GM10266 (cell line): ENCODE measurements around the gene ITGB3BP.
"Not testable (repeated sequence)": the region's sequence is repeated elsewhere in the genome, so short reads cannot be mapped to it uniquely, and the experiment has no call there.

Experiments used
- DNase-seq: peaks from one replicate; pipeline ENCODE4 v3.0.0; 2012; ENCODE audit errors: extremely low spot score
- TF ChIP-seq, protein P1 (sequence below): IDR thresholded peaks from 2 replicates; pipeline ENCODE4 v1.5.1; 2012; ENCODE audit warnings: mild to moderate bottlenecking, low read depth; ENCODE audit not compliant: control insufficient read depth, insufficient read depth; ENCODE audit errors: missing control alignments

Gene ITGB3BP

DNA sequence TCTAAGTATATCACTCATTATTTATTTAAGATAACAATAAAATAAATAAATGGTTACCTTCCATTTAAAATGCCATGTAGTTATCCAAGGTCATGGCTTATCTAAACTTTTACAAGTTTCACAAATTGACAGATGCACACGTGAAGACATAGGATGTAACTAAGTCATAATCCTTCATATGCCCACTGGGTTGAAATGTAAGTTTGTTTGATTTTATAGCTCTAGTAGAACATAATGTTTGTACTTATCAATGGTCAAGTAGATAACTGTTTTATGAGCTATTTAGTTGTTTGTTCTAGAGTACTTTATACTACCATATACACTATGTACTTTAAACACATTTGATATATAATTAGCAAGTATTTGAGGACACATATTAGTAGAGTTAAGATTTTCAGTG lies 43.0 kb downstream of the ITGB3BP start:
- no peak for DNase-seq

DNA sequence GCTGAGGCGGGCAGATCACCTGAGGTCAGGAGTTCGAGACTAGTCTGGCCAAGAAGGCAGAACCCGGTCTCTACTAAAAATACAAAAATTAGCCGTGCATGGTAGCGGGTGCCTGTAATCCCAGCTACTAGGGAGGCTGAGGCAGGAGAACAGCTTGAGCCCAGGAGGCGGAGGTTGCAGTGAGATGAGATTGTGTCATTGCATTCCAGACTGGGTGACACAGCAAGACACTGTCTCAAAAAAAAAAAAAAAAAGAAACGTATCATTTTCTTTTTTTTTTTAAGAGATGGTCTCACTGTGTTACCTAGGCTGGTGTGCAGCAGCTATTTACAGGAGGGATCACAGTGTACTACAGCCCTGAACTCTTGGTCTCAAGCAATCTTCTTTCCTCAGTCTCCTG lies 47.3 kb downstream of the ITGB3BP start:
- TF ChIP-seq, protein P1, sequence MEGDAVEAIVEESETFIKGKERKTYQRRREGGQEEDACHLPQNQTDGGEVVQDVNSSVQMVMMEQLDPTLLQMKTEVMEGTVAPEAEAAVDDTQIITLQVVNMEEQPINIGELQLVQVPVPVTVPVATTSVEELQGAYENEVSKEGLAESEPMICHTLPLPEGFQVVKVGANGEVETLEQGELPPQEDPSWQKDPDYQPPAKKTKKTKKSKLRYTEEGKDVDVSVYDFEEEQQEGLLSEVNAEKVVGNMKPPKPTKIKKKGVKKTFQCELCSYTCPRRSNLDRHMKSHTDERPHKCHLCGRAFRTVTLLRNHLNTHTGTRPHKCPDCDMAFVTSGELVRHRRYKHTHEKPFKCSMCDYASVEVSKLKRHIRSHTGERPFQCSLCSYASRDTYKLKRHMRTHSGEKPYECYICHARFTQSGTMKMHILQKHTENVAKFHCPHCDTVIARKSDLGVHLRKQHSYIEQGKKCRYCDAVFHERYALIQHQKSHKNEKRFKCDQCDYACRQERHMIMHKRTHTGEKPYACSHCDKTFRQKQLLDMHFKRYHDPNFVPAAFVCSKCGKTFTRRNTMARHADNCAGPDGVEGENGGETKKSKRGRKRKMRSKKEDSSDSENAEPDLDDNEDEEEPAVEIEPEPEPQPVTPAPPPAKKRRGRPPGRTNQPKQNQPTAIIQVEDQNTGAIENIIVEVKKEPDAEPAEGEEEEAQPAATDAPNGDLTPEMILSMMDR, result no peak
- DNase-seq, result no peak

More for the DNA sequence above, 43.0 kb downstream of the ITGB3BP start:
- TF ChIP-seq, protein P1, result no peak

DNA sequence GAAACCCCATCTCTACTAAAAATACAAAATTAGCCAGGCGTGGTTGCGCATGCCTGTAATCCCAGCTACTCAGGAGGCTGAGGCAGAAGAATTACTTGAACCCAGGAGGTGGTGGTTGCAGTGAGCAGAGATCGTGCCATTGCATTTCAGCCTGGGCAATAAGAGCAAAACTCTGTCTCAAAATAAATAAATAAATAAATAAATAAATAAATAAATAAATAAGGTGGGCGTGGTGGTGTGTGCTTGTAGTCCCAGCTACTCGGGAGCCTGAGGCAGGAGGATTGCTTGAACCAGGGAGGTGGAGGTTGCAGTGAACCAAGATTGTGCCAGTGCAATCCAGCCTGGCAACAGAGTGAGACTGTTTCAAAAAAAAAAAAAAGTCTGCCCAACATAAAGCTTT lies 54.3 kb downstream of the ITGB3BP start:
- not testable (repeated sequence) for DNase-seq

DNA sequence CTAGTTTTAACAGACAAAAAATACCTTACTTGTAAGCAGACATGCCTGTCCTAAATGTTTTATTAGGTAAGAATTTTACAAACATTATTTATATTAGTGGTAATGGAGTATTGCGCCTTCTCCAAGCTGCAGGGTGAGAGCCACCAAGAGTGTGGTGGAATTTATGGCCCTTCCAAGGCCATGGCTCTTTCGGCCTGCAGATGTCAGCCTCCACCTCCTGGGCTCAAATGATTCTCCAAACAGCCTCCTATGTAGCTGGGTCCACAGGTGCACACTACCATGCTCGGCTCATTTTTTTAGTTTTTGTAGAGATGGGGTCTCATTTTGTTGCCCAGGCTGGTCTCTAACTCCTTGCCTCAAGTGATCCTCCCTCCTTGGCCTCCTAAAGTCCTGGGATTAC lies 56.3 kb downstream of the ITGB3BP start:
- DNase-seq, result no peak
- TF ChIP-seq, protein P1, result no peak

DNA sequence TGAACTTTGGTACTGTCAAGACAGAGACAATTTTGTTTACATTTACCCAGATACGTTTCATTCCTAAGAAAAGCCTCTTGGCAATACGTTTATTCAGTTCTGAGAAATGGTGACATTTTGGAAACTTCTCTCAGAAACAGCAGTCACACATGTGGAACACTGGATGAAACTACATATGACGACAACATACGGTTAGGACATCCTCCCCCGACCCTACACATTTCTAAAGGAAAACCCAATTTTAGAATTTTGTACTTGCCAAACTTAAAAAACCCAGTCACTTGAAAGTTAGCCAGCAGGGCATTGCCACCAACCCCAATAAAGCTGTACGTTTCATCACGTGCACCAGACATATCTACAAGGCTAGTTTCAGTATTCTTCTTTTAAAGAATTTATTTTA lies 56.8 kb downstream of the ITGB3BP start:
- TF ChIP-seq, protein P1, result no peak
- DNase-seq, result no peak

DNA sequence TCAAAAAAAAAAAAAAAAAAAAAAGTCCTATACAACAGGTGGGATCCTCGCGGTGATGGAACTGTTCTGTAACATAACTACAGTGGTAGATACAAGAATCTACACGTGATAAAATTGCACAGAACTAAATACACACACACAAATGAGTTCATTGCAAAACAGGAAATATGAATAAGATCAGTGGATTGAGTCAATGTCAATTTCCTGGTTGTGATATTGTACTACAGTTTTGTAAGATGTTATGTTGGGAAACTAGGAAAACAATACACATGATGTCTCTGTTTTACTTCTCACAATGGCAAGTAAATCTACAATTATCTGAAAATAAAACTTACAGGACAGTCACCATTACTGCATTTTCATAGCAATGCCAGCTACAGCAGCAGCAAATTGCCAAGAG lies 59.8 kb downstream of the ITGB3BP start:
- DNase-seq, result no peak
- TF ChIP-seq, protein P1, result no peak

DNA sequence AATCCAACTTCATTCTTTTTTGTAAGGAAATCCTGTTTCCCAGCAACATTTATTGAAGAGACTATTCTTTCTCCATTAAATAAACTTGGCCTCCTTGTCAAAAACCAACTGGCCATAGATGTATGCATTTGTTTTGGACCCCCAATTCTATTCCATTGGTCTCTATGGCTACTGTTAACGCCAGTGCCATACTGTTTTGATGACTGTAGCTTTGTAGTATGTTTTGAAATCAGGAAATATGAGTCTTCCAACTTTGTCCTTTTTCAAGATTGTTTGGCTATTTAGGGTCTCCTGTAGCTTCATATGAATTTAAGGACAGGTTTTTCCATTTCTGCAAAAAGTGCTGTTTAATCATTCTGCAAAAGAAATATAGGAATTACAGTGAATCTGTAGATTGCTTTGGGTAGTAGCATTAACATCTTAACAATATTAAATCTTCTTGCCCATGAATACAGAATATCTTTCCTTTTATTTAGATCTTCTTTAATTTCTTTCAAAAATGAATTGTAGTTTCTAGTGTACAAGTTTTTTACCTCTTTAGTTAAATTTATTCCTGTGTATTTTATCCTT lies 61.3 kb downstream of the ITGB3BP start:
- DNase-seq, result no peak
- TF ChIP-seq, protein P1, result no peak

DNA sequence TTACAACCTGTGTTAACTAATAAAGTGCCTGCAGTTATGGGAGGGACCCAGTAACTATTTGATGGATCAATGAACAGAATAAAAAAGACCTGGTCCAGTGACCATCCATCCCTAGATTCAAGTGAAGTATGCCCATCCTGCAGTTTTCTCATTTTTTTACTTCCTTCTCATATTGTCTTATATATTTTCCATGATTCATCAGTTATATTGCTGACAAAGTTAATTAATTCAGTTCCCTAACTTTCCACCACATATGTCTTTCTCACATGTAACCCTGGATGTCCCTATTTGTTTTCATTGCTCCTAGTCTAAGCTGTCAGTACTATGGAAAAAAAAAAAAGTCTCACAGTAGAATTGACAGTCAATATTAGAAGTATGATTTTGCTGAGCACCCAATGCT lies 64.3 kb downstream of the ITGB3BP start:
- TF ChIP-seq, protein P1, result no peak
- no peak for DNase-seq
